GM12878 (cell line): ENCODE measurements around the gene TRIM7. TPM values are rescaled to one million over a fixed set of nuclear protein-coding genes. Genes with fewer than 3 reads are reported as not detected.

ENCODE experiments used
- ATAC-seq: fragments of 200-7000 bp; cut with Tn5 transposase; 3 replicates; pipeline ENCODE4 v1.9.1; 2020; ENCODE audit warnings: mild to moderate bottlenecking, moderate library complexity
- BruUV-seq: library from RNA; stranded (reverse); fragments of 400-500 nt; replicated peaks from 2 replicates; lab custom pipeline; 2021; lab: Mats Ljungman, UMichigan
- CTCF ChIA-PET: fragments of 300-600 bp; sonication (Branson Sonifier 250); formaldehyde crosslinking; extraction: SDS; loops from one replicate; lab custom pipeline; 2021; ENCODE audit warnings: inconsistent platforms; lab: Yijun Ruan, JAX
- POLR2A ChIA-PET: fragments of 350-600 bp; formaldehyde crosslinking; extraction: SDS; loops from one replicate; lab custom pipeline; 2021; ENCODE audit warnings: inconsistent platforms; lab: Charles Lee
- RAD21 ChIA-PET: fragments of 300-600 bp; sonication (Branson Sonifier 250); formaldehyde crosslinking; loops from one replicate; lab custom pipeline; 2023; ENCODE audit warnings: antibody characterized with exemption; ENCODE audit not compliant: unreplicated experiment; lab: Charles Lee
- SMC1A ChIA-PET: fragments of 300-600 bp; sonication (Branson Sonifier 250); formaldehyde crosslinking; loops from one replicate; lab custom pipeline; 2023; ENCODE audit not compliant: unreplicated experiment, uncharacterized antibody; lab: Charles Lee
- DNase-seq: peaks from one replicate; pipeline ENCODE4 v3.0.0-alpha.2; 2011; ENCODE audit warnings: low read depth, low spot score
- FAIRE-seq: peaks from 3 replicates; lab custom pipeline; 2011; peaks lifted over from hg19 to GRCh38; lab: Jason Lieb, UNC
- H2AFZ ChIP-seq: 2 replicates; pipeline ENCODE4 v1.6.0; 2011; ENCODE audit warnings: low read depth, low read length, control low read depth; ENCODE audit not compliant: control insufficient read depth
- H3K27ac ChIP-seq: 2 replicates; pipeline ENCODE4 v1.5.1; 2011; ENCODE audit warnings: control low read depth; ENCODE audit not compliant: control insufficient read depth, insufficient read depth
- H3K27me3 ChIP-seq, 2 experiments: replicated peaks in 1 of 2; 2 replicates each; pipeline versions ENCODE4 v1.6.0 to v1.6.1; 2011; ENCODE audit warnings: low read length in 1 of 2; ENCODE audit not compliant: control insufficient read depth in 2 of 2, insufficient read depth in 2 of 2
- H3K36me3 ChIP-seq, 2 experiments: 2 replicates each; pipeline ENCODE4 v1.5.1; 2011; ENCODE audit warnings: low read length in 1 of 2; ENCODE audit not compliant: control insufficient read depth in 2 of 2, insufficient read depth in 2 of 2
- H3K4me1 ChIP-seq: 2 replicates; pipeline ENCODE4 v1.6.1; 2011; ENCODE audit warnings: mild to moderate bottlenecking, low read length, moderate library complexity, mixed read lengths; ENCODE audit not compliant: control insufficient read depth, insufficient read depth
- H3K4me2 ChIP-seq: 2 replicates; pipeline ENCODE4 v1.6.0; 2011; ENCODE audit warnings: control low read depth; ENCODE audit not compliant: control insufficient read depth, insufficient read depth
- H3K4me3 ChIP-seq: fragments of 200-600 bp; sonication (generic); 2 replicates; pipeline ENCODE4 v1.5.1; 2016
- H3K79me2 ChIP-seq: 2 replicates; pipeline ENCODE4 v1.6.0; 2011; ENCODE audit warnings: low read length; ENCODE audit not compliant: control insufficient read depth, insufficient read depth
- H3K9ac ChIP-seq: 2 replicates; pipeline ENCODE4 v1.8.0; 2011; ENCODE audit warnings: low read length, control low read depth, mixed read lengths; ENCODE audit not compliant: control insufficient read depth, insufficient read depth
- H3K9me3 ChIP-seq: replicated peaks from 3 replicates; pipeline ENCODE4 v1.5.1; 2011; ENCODE audit warnings: mild to moderate bottlenecking, low read length; ENCODE audit not compliant: control insufficient read depth, insufficient read depth
- H4K20me1 ChIP-seq: 2 replicates; pipeline ENCODE4 v1.6.0; 2011; ENCODE audit not compliant: control insufficient read depth, insufficient read depth
- ASH2L ChIP-seq: fragments of 300-600, 200-600 bp; sonication (generic); IDR thresholded peaks from 2 replicates; pipeline ENCODE4 v1.6.1; 2017; ENCODE audit warnings: low read depth, mild to moderate bottlenecking, borderline replicate concordance
- BACH1 ChIP-seq: fragments of 450-650 bp; IDR thresholded peaks from 2 replicates; pipeline ENCODE4 v1.6.1; 2017; ENCODE audit warnings: mild to moderate bottlenecking, borderline replicate concordance
- DPF2 ChIP-seq: fragments of 450-650 bp; IDR thresholded peaks from 2 replicates; pipeline ENCODE4 v1.6.1; 2017; ENCODE audit warnings: mild to moderate bottlenecking
- NFYB ChIP-seq: IDR thresholded peaks from 2 replicates; pipeline ENCODE4 v1.6.1; 2011; ENCODE audit warnings: low read depth, mild to moderate bottlenecking, low read length, improper control_type of control experiment, moderate library complexity; ENCODE audit not compliant: insufficient read depth
- SMC3 ChIP-seq: IDR thresholded peaks from 2 replicates; pipeline ENCODE4 v1.6.1; 2011; ENCODE audit warnings: low read length, improper control_type of control experiment, borderline replicate concordance
- SREBF2 ChIP-seq: IDR thresholded peaks from 2 replicates; pipeline ENCODE4 v1.6.1; 2012; ENCODE audit warnings: mild to moderate bottlenecking, low read length
- STAT3 ChIP-seq: IDR thresholded peaks from 2 replicates; pipeline ENCODE4 v1.6.1; 2011; ENCODE audit warnings: low read depth, low read length, improper control_type of control experiment
- WGBS: methylation state at CpG from one replicate; pipeline ENCODE4 v1.1.6; 2016; ENCODE audit warnings: low lambda C conversion rate; ENCODE audit not compliant: insufficient replicate concordance, insufficient coverage; ENCODE audit errors: missing lambda C conversion rate; 5-methylcytosine and 5-hydroxymethylcytosine counted together
- in situ Hi-C: fragments of 300-500 bp; cut with MboI; formaldehyde crosslinking; loops from 9 replicates; pipeline ENCODE4 v1.14.3; 2018; ENCODE audit warnings: mixed read lengths
- intact Hi-C: fragments of 100-400 bp; cut with micrococcal nuclease; formaldehyde crosslinking; loops from one replicate; pipeline ENCODE4 v1.14.2; 2022; ENCODE audit not compliant: unreplicated experiment
- polyA plus RNA-seq, 11 experiments: library from polyadenylated mRNA; depleted of rRNA in 4 of 11; unstranded in 6 of 11; stranded (reverse) in 5 of 11; fragments of >200 nt; fragmentation: Nextera tagmentation in 4 of 11; fragmentation: Illumina TruSeq in 1 of 11; extraction: Ambion mirVana in 4 of 11; extraction: Trizol in 1 of 11; gene quantifications; 1 replicate in 1 of 11; 2 replicates in 10 of 11; pipeline versions ENCODE4 v1.2.1 to v1.2.3, GENCODE V29; 2011 to 2016; ENCODE audit warnings: inconsistent platforms in 2 of 11, missing spikeins in 2 of 11, low read depth in 1 of 11
- total RNA-seq, 4 experiments: library from RNA; depleted of rRNA in 3 of 4; stranded (reverse); fragments of >200 nt in 3 of 4; fragmentation: Illumina TruSeq in 1 of 4; extraction: Trizol in 1 of 4; gene quantifications; 2 replicates each; pipeline versions ENCODE4 v1.2.1 to v1.2.3, GENCODE V29; 2013 to 2021
- TF ChIP-seq, protein P1 (sequence below): fragments of 450-650 bp; IDR thresholded peaks from 2 replicates; pipeline ENCODE4 v1.6.1; 2017; ENCODE audit warnings: antibody characterized with exemption, mild to moderate bottlenecking, moderate library complexity
- TF ChIP-seq, protein P2 (sequence below): fragments of 450-650 bp; IDR thresholded peaks from 2 replicates; pipeline ENCODE4 v1.6.1; 2016; ENCODE audit warnings: mild to moderate bottlenecking, moderate library complexity, borderline replicate concordance

Gene TRIM7
- total and polyA plus RNA-seq, 10 of the 15 experiments (the other 5 are each of a cell fraction or from before 2014, with no cell fraction given), result 0.02 to 1.6 (median 0.41) TPM

DNA sequence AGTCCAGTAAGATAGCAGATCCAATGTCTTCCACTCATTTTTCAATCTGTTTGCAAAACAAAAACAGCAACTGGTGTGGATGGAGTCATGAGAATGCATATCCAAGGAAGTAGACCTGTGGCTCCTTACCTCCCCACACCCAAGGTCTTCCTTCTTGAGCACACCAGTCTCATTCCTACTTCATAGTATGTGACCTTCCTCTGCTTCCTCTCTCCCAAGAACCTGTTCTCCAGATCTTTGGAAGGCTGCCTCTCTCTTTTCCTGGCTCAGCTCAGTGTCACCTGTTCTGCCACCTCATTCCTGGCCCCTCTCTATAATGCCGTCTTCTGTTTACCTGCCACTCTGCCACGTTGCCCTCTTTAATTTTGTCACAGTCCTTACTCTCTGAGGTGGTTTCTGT is 7.9 kb upstream of the TRIM7 start:
- intact Hi-C loops (no loop called here), in situ Hi-C loops (no loop called here)
- Histone ChIP-seq H3K36me3 (no peaks in the 10 kb centered on the region), H3K27me3 (no peaks in the 10 kb centered on the region), H3K27ac (no peak overlapping the region), H3K9ac (no peak overlapping the region), H3K9me3 (no peaks in the 10 kb centered on the region), H3K4me2 (no peak overlapping the region), H3K4me1 (no peaks in the 10 kb centered on the region), H2AFZ (no peak overlapping the region), H3K4me3 (no peak overlapping the region), H4K20me1 (no peaks in the 10 kb centered on the region), H3K79me2 (no peaks in the 10 kb centered on the region)
- RAD21 ChIA-PET, result no interaction called here
- no peak for FAIRE-seq
- ATAC-seq, result no peak
- POLR2A ChIA-PET, result interaction anchor here (1.0 kb wide), 1 partner anchor 10 kb away, joined by 3 read pairs; no protein-coding TSS in a partner anchor
- no peak for DNase-seq
- no peak for TF ChIP-seq NFYB
- no peak for TF ChIP-seq DPF2
- no peak for TF ChIP-seq ASH2L
- no peak for TF ChIP-seq SMC3
- WGBS, result 52% methylated on average over 2 of the region's 2 CpGs
- SMC1A ChIA-PET, result no interaction called here
- no TSS peak for BruUV-seq
- CTCF ChIA-PET, result interaction anchor here (1.7 kb wide), 1 partner anchor 28 kb away, joined by 5 read pairs; no protein-coding TSS in a partner anchor

DNA sequence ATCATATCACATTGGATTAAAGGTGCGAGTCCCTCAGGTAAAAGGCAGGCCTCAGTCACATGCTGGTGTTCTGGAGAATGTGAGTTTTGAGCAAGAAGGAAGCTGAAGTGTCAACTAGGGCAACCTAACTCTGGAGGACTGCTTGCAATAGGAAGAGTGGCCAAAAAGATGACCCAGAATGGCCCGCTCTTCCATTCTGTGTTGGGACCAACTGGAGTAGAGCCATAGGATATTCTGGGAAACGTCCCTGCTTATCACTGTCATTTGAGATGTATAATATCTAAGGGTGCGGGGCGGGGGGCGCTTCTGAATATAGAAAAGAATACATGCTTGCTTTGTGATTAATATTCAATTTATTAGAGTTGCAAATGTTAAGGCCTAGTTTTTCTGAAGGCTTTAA is 7.1 kb upstream of the TRIM7 start:
- WGBS, result 73% methylated on average over 6 of the region's 6 CpGs
- CTCF ChIA-PET, result interaction anchor here (1.7 kb wide), 1 partner anchor 27 kb away, joined by 5 read pairs; no protein-coding TSS in a partner anchor
- DNase-seq (no peak), ATAC-seq (no peak)
- SMC1A ChIA-PET, result no interaction called here
- no peaks in the 10 kb centered on the region for H3K79me2 ChIP-seq
- H2AFZ ChIP-seq, result no peak overlapping the region; the same call in 1 of the 2 replicates
- intact Hi-C loops, result no loop called here
- no peaks in the 10 kb centered on the region for H3K4me1 ChIP-seq
- POLR2A ChIA-PET, result interaction anchor here (0.6 to 1.2 kb wide), 2 partner anchors 13 to 40 kb away, joined by 4 to 5 read pairs; no protein-coding TSS in a partner anchor
- no TSS peak for BruUV-seq
- TF ChIP-seq BACH1, result no peak
- TF ChIP-seq STAT3, result no peak
- TF ChIP-seq SREBF2, result no peak
- TF ChIP-seq, protein P1, sequence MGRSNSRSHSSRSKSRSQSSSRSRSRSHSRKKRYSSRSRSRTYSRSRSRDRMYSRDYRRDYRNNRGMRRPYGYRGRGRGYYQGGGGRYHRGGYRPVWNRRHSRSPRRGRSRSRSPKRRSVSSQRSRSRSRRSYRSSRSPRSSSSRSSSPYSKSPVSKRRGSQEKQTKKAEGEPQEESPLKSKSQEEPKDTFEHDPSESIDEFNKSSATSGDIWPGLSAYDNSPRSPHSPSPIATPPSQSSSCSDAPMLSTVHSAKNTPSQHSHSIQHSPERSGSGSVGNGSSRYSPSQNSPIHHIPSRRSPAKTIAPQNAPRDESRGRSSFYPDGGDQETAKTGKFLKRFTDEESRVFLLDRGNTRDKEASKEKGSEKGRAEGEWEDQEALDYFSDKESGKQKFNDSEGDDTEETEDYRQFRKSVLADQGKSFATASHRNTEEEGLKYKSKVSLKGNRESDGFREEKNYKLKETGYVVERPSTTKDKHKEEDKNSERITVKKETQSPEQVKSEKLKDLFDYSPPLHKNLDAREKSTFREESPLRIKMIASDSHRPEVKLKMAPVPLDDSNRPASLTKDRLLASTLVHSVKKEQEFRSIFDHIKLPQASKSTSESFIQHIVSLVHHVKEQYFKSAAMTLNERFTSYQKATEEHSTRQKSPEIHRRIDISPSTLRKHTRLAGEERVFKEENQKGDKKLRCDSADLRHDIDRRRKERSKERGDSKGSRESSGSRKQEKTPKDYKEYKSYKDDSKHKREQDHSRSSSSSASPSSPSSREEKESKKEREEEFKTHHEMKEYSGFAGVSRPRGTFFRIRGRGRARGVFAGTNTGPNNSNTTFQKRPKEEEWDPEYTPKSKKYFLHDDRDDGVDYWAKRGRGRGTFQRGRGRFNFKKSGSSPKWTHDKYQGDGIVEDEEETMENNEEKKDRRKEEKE, result no peak
- TF ChIP-seq ASH2L, result no peak
- TF ChIP-seq, protein P2, sequence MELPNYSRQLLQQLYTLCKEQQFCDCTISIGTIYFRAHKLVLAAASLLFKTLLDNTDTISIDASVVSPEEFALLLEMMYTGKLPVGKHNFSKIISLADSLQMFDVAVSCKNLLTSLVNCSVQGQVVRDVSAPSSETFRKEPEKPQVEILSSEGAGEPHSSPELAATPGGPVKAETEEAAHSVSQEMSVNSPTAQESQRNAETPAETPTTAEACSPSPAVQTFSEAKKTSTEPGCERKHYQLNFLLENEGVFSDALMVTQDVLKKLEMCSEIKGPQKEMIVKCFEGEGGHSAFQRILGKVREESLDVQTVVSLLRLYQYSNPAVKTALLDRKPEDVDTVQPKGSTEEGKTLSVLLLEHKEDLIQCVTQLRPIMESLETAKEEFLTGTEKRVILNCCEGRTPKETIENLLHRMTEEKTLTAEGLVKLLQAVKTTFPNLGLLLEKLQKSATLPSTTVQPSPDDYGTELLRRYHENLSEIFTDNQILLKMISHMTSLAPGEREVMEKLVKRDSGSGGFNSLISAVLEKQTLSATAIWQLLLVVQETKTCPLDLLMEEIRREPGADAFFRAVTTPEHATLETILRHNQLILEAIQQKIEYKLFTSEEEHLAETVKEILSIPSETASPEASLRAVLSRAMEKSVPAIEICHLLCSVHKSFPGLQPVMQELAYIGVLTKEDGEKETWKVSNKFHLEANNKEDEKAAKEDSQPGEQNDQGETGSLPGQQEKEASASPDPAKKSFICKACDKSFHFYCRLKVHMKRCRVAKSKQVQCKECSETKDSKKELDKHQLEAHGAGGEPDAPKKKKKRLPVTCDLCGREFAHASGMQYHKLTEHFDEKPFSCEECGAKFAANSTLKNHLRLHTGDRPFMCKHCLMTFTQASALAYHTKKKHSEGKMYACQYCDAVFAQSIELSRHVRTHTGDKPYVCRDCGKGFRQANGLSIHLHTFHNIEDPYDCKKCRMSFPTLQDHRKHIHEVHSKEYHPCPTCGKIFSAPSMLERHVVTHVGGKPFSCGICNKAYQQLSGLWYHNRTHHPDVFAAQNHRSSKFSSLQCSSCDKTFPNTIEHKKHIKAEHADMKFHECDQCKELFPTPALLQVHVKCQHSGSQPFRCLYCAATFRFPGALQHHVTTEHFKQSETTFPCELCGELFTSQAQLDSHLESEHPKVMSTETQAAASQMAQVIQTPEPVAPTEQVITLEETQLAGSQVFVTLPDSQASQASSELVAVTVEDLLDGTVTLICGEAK, result no peak
- TF ChIP-seq, all 136 proteins: peak for 0
- Histone ChIP-seq H3K27ac (no peak overlapping the region), H3K36me3 (no peaks in the 10 kb centered on the region), H3K9me3 (no peaks in the 10 kb centered on the region), H3K27me3 (no peaks in the 10 kb centered on the region), H3K4me3 (no peak overlapping the region), H4K20me1 (no peaks in the 10 kb centered on the region), H3K9ac (no peak overlapping the region), H3K4me2 (no peak overlapping the region)
- in situ Hi-C loops, result no loop called here
- RAD21 ChIA-PET, result no interaction called here
- no peak for FAIRE-seq
